ENCODE results near the gene DENND1A. TPM values are rescaled to one million over a fixed set of nuclear protein-coding genes. Genes with fewer than 3 reads are reported as not detected.

DENND1A gene
- total and polyA plus RNA-seq, 2 experiments from 2014 or later = 13.1 to 28.7 TPM

DNA sequence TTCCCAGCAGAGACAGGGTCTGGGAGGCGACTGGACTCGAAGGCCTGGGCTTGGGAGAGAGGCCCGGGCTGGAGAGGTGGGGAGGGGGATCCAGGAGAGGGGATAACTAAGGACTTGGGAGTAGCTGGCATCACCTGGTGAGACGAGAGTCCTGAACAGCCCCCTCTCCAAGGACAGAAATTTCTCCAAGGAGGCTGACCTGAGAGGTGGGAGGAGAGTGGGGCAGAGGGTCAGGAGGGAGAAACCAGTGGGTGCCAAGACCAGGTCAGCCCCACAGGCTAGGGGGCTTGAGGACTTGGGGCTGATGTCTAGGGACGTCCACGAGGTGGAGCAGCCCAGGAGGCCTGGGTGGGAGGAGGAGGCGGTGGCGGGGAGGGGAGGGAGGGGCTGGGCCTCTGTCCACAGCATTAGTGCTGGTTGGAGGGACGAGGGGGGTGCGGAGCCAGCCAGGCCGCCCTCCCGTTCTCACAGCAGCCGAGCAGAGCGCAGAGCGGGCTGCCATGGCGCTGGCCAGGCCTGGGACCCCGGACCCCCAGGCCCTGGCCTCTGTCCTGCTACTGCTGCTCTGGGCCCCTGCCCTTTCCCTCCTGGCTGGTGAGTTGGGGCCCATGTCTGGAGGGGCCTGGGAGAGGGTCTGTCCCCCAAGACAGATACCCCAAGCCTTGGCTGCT lies 574.0 kb downstream of the DENND1A start, which contains the start of gene CRB2:
TSS of gene CRB2 (plus strand) at position 437 of the 671 bp plus-strand sequence. CDS start at position 501, 64 bp downstream.
- 0 out of 2 replicates have a peak, but pooled peaks cover 12% of the 10 kb centered on the region for H3F3A ChIP-seq (replicated peaks; ENCODE audit: low read depth)
- peak; percentile 17 for ATAC-seq
- peak within 1 kb of the TSS; percentile 65 for H3K4me3 Mint-ChIP-seq
- H3K36me3 ChIP-seq (ENCODE audit: insufficient read depth) = no peaks in the 10 kb centered on the region
- no peaks in the 10 kb centered on the region; the same call in 2 of the 3 replicates for H3K9me3 Mint-ChIP-seq
- TF ChIP-seq, protein P1, sequence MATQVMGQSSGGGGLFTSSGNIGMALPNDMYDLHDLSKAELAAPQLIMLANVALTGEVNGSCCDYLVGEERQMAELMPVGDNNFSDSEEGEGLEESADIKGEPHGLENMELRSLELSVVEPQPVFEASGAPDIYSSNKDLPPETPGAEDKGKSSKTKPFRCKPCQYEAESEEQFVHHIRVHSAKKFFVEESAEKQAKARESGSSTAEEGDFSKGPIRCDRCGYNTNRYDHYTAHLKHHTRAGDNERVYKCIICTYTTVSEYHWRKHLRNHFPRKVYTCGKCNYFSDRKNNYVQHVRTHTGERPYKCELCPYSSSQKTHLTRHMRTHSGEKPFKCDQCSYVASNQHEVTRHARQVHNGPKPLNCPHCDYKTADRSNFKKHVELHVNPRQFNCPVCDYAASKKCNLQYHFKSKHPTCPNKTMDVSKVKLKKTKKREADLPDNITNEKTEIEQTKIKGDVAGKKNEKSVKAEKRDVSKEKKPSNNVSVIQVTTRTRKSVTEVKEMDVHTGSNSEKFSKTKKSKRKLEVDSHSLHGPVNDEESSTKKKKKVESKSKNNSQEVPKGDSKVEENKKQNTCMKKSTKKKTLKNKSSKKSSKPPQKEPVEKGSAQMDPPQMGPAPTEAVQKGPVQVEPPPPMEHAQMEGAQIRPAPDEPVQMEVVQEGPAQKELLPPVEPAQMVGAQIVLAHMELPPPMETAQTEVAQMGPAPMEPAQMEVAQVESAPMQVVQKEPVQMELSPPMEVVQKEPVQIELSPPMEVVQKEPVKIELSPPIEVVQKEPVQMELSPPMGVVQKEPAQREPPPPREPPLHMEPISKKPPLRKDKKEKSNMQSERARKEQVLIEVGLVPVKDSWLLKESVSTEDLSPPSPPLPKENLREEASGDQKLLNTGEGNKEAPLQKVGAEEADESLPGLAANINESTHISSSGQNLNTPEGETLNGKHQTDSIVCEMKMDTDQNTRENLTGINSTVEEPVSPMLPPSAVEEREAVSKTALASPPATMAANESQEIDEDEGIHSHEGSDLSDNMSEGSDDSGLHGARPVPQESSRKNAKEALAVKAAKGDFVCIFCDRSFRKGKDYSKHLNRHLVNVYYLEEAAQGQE (IDR thresholded peaks at IDR 0.05; ENCODE audit: unreplicated experiment) = peak; percentile 54
- TF ChIP-seq ZNF114 (CRISPR knock-in tag; IDR thresholded peaks at IDR 0.05) = no peak
- TF ChIP-seq, protein P2, sequence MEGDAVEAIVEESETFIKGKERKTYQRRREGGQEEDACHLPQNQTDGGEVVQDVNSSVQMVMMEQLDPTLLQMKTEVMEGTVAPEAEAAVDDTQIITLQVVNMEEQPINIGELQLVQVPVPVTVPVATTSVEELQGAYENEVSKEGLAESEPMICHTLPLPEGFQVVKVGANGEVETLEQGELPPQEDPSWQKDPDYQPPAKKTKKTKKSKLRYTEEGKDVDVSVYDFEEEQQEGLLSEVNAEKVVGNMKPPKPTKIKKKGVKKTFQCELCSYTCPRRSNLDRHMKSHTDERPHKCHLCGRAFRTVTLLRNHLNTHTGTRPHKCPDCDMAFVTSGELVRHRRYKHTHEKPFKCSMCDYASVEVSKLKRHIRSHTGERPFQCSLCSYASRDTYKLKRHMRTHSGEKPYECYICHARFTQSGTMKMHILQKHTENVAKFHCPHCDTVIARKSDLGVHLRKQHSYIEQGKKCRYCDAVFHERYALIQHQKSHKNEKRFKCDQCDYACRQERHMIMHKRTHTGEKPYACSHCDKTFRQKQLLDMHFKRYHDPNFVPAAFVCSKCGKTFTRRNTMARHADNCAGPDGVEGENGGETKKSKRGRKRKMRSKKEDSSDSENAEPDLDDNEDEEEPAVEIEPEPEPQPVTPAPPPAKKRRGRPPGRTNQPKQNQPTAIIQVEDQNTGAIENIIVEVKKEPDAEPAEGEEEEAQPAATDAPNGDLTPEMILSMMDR (conservative IDR thresholded peaks at IDR 0.05; ENCODE audit: low read depth in 2 of 2) = peak; percentile 37 to 42
- peaks cover 50% of the 10 kb centered on the region for H3K4me1 ChIP-seq (ENCODE audit: insufficient read depth)
- no peak within 1 kb of the TSS for H3K27ac ChIP-seq (ENCODE audit: low read depth)
- H3K4me3 ChIP-seq = peak within 1 kb of the TSS; percentile 60
- H3K27ac Mint-ChIP-seq = no peak within 1 kb of the TSS
- peaks cover 54% of the 10 kb centered on the region for H3K4me1 Mint-ChIP-seq
- H3K36me3 Mint-ChIP-seq (ENCODE audit: low read depth) = no peaks in the 10 kb centered on the region; the same call in 2 of the 3 replicates
- no peaks in the 10 kb centered on the region for H4K20me1 ChIP-seq (replicated peaks; ENCODE audit: insufficient read depth)
- H3K9me2 ChIP-seq (ENCODE audit: insufficient read depth) = no peaks in the 10 kb centered on the region
- H3K27me3 Mint-ChIP-seq (ENCODE audit: insufficient read depth, low read depth, poor library complexity) = peaks cover 36% of the 10 kb centered on the region
- peak within 1 kb of the TSS; percentile 93 for H2AFZ ChIP-seq
- H3K4me2 ChIP-seq = peak within 1 kb of the TSS; percentile 87
- H3K79me2 ChIP-seq (replicated peaks; ENCODE audit: insufficient read depth) = no peaks in the 10 kb centered on the region
- DNase-seq (ENCODE audit: low spot score) = peak; percentile 92
- H3K27me3 ChIP-seq (ENCODE audit: insufficient read depth) = no peaks in the 10 kb centered on the region

DNA sequence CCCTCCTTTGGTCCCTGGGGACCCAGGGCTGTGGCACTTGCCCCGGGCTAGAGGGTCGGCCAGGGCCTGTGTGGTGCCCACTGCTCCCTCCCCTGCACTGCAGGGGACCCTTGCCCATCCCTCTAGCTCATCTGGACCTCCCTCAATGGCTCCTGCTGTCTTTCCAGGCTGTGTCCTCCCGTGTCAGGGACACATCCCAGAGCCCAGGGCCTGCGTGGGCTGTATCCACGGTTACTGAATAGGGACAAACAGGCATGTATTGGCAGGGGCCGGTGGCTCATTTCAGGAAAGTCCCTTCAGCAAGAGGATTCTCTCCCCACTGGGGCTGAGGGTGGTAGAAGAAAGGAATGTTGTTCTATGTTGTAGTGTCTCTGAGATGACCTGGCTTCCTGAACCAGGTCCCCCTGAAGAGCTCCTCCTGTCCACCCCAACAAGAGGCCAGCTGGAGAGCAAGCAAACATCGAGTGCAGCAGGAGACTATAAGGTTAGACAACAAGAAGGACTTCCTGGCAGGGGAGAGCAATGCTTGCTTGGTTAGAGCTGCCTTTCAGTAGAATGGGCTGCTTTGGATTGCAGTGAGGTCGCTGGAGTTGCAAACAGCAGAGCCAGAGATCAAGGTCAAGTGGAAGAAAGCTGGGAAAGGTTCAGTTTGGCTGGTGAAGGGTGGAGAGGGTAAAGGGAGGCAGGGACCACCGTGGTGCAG lies 575.0 kb downstream of the DENND1A start:
- no peaks in the 10 kb centered on the region for H3K9me2 ChIP-seq (ENCODE audit: insufficient read depth)
- no peak overlapping the region for H3K27ac Mint-ChIP-seq
- peaks cover 39% of the 10 kb centered on the region for H3K27me3 Mint-ChIP-seq (ENCODE audit: insufficient read depth, low read depth, poor library complexity)
- peak overlapping the region; percentile 87; the same call in 1 of the 2 replicates for H3K4me2 ChIP-seq
- ATAC-seq (no peak), DNase-seq (ENCODE audit: low spot score) (no peak)
- no peaks in the 10 kb centered on the region; the same call in 2 of the 3 replicates for H3K36me3 Mint-ChIP-seq (ENCODE audit: low read depth)
- no peaks in the 10 kb centered on the region for H3K27me3 ChIP-seq (ENCODE audit: insufficient read depth)
- peaks cover 52% of the 10 kb centered on the region for H3K4me1 Mint-ChIP-seq
- peak overlapping the region; percentile 65 for H3K4me3 Mint-ChIP-seq
- H2AFZ ChIP-seq = no peak overlapping the region
- peak overlapping the region; percentile 60; the same call in 1 of the 2 replicates for H3K4me3 ChIP-seq
- 0 out of 2 replicates have a peak, but pooled peaks cover 9% of the 10 kb centered on the region for H3F3A ChIP-seq (replicated peaks; ENCODE audit: low read depth)
- no peak overlapping the region for H3K27ac ChIP-seq (ENCODE audit: low read depth)
- no peaks in the 10 kb centered on the region for H3K79me2 ChIP-seq (replicated peaks; ENCODE audit: insufficient read depth)
- no peaks in the 10 kb centered on the region; the same call in 2 of the 3 replicates for H3K9me3 Mint-ChIP-seq
- H3K36me3 ChIP-seq (ENCODE audit: insufficient read depth) = no peaks in the 10 kb centered on the region
- peaks cover 42% of the 10 kb centered on the region for H3K4me1 ChIP-seq (ENCODE audit: insufficient read depth)
- H4K20me1 ChIP-seq (replicated peaks; ENCODE audit: insufficient read depth) = no peaks in the 10 kb centered on the region
- TF ChIP-seq POLR2AphosphoS5 (IDR thresholded peaks at IDR 0.05; ENCODE audit: low read depth) = no peak
- TF ChIP-seq EZH2phosphoT487 (IDR thresholded peaks at IDR 0.05; ENCODE audit: unreplicated experiment) = no peak
- TF ChIP-seq STAT1 (IDR thresholded peaks at IDR 0.05; ENCODE audit: unreplicated experiment) = no peak
- TF ChIP-seq JUNB (IDR thresholded peaks at IDR 0.05; ENCODE audit: unreplicated experiment) = no peak
- TF ChIP-seq CREB1 (CRISPR knock-in tag; IDR thresholded peaks at IDR 0.05; ENCODE audit: low read depth) = no peak
- TF ChIP-seq, protein P3, sequence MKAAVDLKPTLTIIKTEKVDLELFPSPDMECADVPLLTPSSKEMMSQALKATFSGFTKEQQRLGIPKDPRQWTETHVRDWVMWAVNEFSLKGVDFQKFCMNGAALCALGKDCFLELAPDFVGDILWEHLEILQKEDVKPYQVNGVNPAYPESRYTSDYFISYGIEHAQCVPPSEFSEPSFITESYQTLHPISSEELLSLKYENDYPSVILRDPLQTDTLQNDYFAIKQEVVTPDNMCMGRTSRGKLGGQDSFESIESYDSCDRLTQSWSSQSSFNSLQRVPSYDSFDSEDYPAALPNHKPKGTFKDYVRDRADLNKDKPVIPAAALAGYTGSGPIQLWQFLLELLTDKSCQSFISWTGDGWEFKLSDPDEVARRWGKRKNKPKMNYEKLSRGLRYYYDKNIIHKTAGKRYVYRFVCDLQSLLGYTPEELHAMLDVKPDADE (IDR thresholded peaks at IDR 0.05) = no peak
- no peak for TF ChIP-seq NANOG (IDR thresholded peaks at IDR 0.05; ENCODE audit: borderline replicate concordance)
- TF ChIP-seq ZNF331 (CRISPR knock-in tag; IDR thresholded peaks at IDR 0.05; ENCODE audit: low read depth) = no peak
- TF ChIP-seq, protein P2 (conservative IDR thresholded peaks at IDR 0.05; ENCODE audit: low read depth in 2 of 2) = no peak
